ENCODE data around the gene ITPR3. TPM values are rescaled to one million over a fixed set of nuclear protein-coding genes. Genes with fewer than 3 reads are reported as not detected.

Gene ITPR3
- total RNA-seq, 1 donor from 2014 or later: 17.7 TPM

GRCh38 chr6:33621711-33622388, 728 bp downstream of the ITPR3 start:
- DNase-seq (ENCODE audit: low read depth) (no peak), FAIRE-seq (no peak)
- H4K20me1 ChIP-seq (ENCODE audit: insufficient read depth, low read length): no peaks in the 10 kb centered on the region
- Mint-ChIP-seq H3K36me3 (ENCODE audit: low read depth, unreplicated experiment) (peaks cover 10% of the 10 kb centered on the region), H3K4me3 (ENCODE audit: unreplicated experiment) (peak overlapping the region; percentile 87), H3K4me1 (ENCODE audit: low read depth, unreplicated experiment) (peaks cover 6% of the 10 kb centered on the region), H3K27ac (ENCODE audit: unreplicated experiment) (peak overlapping the region; percentile 89), H3K27me3 (ENCODE audit: low read depth, unreplicated experiment) (peaks cover 5% of the 10 kb centered on the region), H3K9me3 (ENCODE audit: unreplicated experiment) (peaks cover 3% of the 10 kb centered on the region)
- no peaks in the 10 kb centered on the region for H3K79me2 ChIP-seq (ENCODE audit: insufficient read depth, low read length)
- no peak for TF ChIP-seq CTCF (IDR thresholded peaks at IDR 0.05; ENCODE audit: insufficient read depth, low read depth, low read length)
- peak overlapping the region; percentile 78 for H2AFZ ChIP-seq (ENCODE audit: low read depth, low read length)
- H3K27me3 ChIP-seq (ENCODE audit: insufficient read depth, low read length): no peaks in the 10 kb centered on the region
- H3K9me3 ChIP-seq (ENCODE audit: insufficient read depth, low read depth, low read length): no peaks in the 10 kb centered on the region
- H3K36me3 ChIP-seq (ENCODE audit: insufficient read depth, low read length): no peaks in the 10 kb centered on the region
- H3K4me1 ChIP-seq (ENCODE audit: insufficient read depth, low read length): peaks cover 3% of the 10 kb centered on the region
- peak overlapping the region; percentile 92 for H3K4me2 ChIP-seq (ENCODE audit: low read length)
- peak overlapping the region; percentile 68 for H3K4me3 ChIP-seq (ENCODE audit: insufficient read depth, low read depth, low read length)
- H3K9ac ChIP-seq (ENCODE audit: low read length): peak overlapping the region; percentile 58
- H3K27ac ChIP-seq (ENCODE audit: low read depth, low read length): no peak overlapping the region

GRCh38 chr6:33622456-33623431, 1.6 kb downstream of the ITPR3 start:
- Mint-ChIP-seq H3K27me3 (ENCODE audit: low read depth, unreplicated experiment) (peaks cover 5% of the 10 kb centered on the region), H3K4me3 (ENCODE audit: unreplicated experiment) (peak overlapping the region; percentile 87), H3K4me1 (ENCODE audit: low read depth, unreplicated experiment) (peaks cover 6% of the 10 kb centered on the region), H3K9me3 (ENCODE audit: unreplicated experiment) (peaks cover 3% of the 10 kb centered on the region), H3K27ac (ENCODE audit: unreplicated experiment) (peak overlapping the region; percentile 89), H3K36me3 (ENCODE audit: low read depth, unreplicated experiment) (peaks cover 14% of the 10 kb centered on the region)
- no peaks in the 10 kb centered on the region for H3K9me3 ChIP-seq (ENCODE audit: insufficient read depth, low read depth, low read length)
- no peaks in the 10 kb centered on the region for H3K36me3 ChIP-seq (ENCODE audit: insufficient read depth, low read length)
- FAIRE-seq (no peak), DNase-seq (ENCODE audit: low read depth) (no peak)
- no peaks in the 10 kb centered on the region for H3K79me2 ChIP-seq (ENCODE audit: insufficient read depth, low read length)
- TF ChIP-seq EZH2 (IDR thresholded peaks at IDR 0.05; ENCODE audit: insufficient read depth, low read length) (no peak), CTCF (IDR thresholded peaks at IDR 0.05; ENCODE audit: insufficient read depth, low read depth, low read length) (no peak)
- H3K27me3 ChIP-seq (ENCODE audit: insufficient read depth, low read length): no peaks in the 10 kb centered on the region
- no peak overlapping the region for H3K9ac ChIP-seq (ENCODE audit: low read length)
- H3K27ac ChIP-seq (ENCODE audit: low read depth, low read length): no peak overlapping the region
- peaks cover 3% of the 10 kb centered on the region for H3K4me1 ChIP-seq (ENCODE audit: insufficient read depth, low read length)
- no peak overlapping the region for H3K4me3 ChIP-seq (ENCODE audit: insufficient read depth, low read depth, low read length)
- no peak overlapping the region for H2AFZ ChIP-seq (ENCODE audit: low read depth, low read length)
- H4K20me1 ChIP-seq (ENCODE audit: insufficient read depth, low read length): no peaks in the 10 kb centered on the region
- H3K4me2 ChIP-seq (ENCODE audit: low read length): peak overlapping the region; percentile 92
